OCI-LY7 (cell line): ENCODE results near the gene TRIM56.

Experiments used
- CTCF ChIP-seq: fragments of 200-600 bp; sonication (generic); conservative IDR thresholded peaks from 2 replicates; pipeline ENCODE4 v1.5.1; 2014; ENCODE audit warnings: mild to moderate bottlenecking, antibody characterized with exemption, low read length, moderate library complexity, mixed read lengths
- EZH2phosphoT487 ChIP-seq: fragments of 200-600 bp; sonication (generic); IDR thresholded peaks from 2 replicates; pipeline ENCODE4 v1.6.1; 2018; ENCODE audit warnings: low read depth, borderline replicate concordance, mild to moderate bottlenecking, mixed run types, antibody characterized with exemption, low read length, moderate library complexity, mixed read lengths

GRCh38 chr7:101128040-101128834 is 43.0 kb downstream of the TRIM56 start:
- TF ChIP-seq CTCF: no peak
- no peak for TF ChIP-seq EZH2phosphoT487
